ENCODE data around the gene SMG9. TPM values are rescaled to one million over a fixed set of nuclear protein-coding genes. Genes with fewer than 3 reads are reported as not detected.
A peak's percentile ranks its signal among the peaks of the same experiment; 100 is the strongest.

The SMG9 gene
- total and polyA plus RNA-seq, 2 of the 13 experiments (the other 11 are each of a cell fraction or from before 2014, with no cell fraction given) = 16.1 to 18.7 TPM

GRCh38 chr19:43774103-43774939 lies 19.6 kb upstream of the SMG9 start (continued):
- TF ChIP-seq MTA1 (CRISPR knock-in tag; IDR thresholded peaks at IDR 0.05; ENCODE audit: borderline replicate concordance) (peak; percentile 66; the same call in 1 of the 2 replicates), ZBTB1 (CRISPR knock-in tag; IDR thresholded peaks at IDR 0.05; ENCODE audit: borderline replicate concordance) (peak; percentile 39; the same call in 1 of the 2 replicates), SALL1 (CRISPR knock-in tag; IDR thresholded peaks at IDR 0.05) (peak; percentile 51; the same call in 1 of the 2 replicates), NR2C2 (CRISPR knock-in tag; IDR thresholded peaks at IDR 0.05; ENCODE audit: borderline replicate concordance) (peak; percentile 70), BHLHE40 (IDR thresholded peaks at IDR 0.05; ENCODE audit: low read length) (peak; percentile 44; the same call in 1 of the 2 replicates), GATAD2A (CRISPR knock-in tag; IDR thresholded peaks at IDR 0.05) (0 out of 2 replicates have a peak, but pooled peaks have one; percentile 3), FOXC1 (CRISPR knock-in tag; IDR thresholded peaks at IDR 0.05; ENCODE audit: borderline replicate concordance) (peak; percentile 60; the same call in 1 of the 2 replicates), HDAC2 (CRISPR knock-in tag; IDR thresholded peaks at IDR 0.05) (peak; percentile 21; the same call in 1 of the 2 replicates), MXI1 (IDR thresholded peaks at IDR 0.05; ENCODE audit: borderline replicate concordance, low read depth, low read length) (peak; percentile 36; the same call in 1 of the 3 replicates), ZFP91 (CRISPR knock-in tag; IDR thresholded peaks at IDR 0.05; ENCODE audit: borderline replicate concordance) (peak; percentile 85; the same call in 1 of the 2 replicates), PPARG (CRISPR knock-in tag; conservative IDR thresholded peaks at IDR 0.05) (no peak), HOXA3 (CRISPR knock-in tag; IDR thresholded peaks at IDR 0.05) (peak; percentile 47; the same call in 1 of the 2 replicates), TARDBP (CRISPR knock-in tag; IDR thresholded peaks at IDR 0.05) (peak; percentile 75), DNMT1 (CRISPR knock-in tag; IDR thresholded peaks at IDR 0.05) (0 out of 2 replicates have a peak, but pooled peaks have one; percentile 79), ZNF512B (CRISPR knock-in tag; IDR thresholded peaks at IDR 0.05; ENCODE audit: borderline replicate concordance) (no peak), ETV5 (CRISPR knock-in tag; IDR thresholded peaks at IDR 0.05; ENCODE audit: borderline replicate concordance) (0 out of 2 replicates have a peak, but pooled peaks have one; percentile 10)
- TF ChIP-seq, protein P1, sequence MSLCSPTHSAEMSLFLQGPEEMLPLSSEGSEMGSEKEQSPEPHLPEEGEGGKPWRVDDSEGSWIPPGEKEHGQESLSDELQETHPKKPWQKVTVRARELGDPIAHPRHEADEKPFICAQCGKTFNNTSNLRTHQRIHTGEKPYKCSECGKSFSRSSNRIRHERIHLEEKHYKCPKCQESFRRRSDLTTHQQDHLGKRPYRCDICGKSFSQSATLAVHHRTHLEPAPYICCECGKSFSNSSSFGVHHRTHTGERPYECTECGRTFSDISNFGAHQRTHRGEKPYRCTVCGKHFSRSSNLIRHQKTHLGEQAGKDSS (CRISPR knock-in tag; IDR thresholded peaks at IDR 0.05; ENCODE audit: borderline replicate concordance, low read depth) = 0 out of 2 replicates have a peak, but pooled peaks have one; percentile 42
- TF ChIP-seq, protein P2, sequence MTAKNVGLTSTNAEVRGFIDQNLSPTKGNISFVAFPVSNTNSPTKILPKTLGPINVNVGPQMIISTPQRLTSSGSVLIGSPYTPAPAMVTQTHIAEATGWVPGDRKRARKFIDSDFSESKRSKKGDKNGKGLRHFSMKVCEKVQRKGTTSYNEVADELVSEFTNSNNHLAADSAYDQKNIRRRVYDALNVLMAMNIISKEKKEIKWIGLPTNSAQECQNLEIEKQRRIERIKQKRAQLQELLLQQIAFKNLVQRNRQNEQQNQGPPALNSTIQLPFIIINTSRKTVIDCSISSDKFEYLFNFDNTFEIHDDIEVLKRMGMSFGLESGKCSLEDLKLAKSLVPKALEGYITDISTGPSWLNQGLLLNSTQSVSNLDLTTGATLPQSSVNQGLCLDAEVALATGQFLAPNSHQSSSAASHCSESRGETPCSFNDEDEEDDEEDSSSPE (CRISPR knock-in tag; IDR thresholded peaks at IDR 0.05) = 0 out of 2 replicates have a peak, but pooled peaks have one; percentile 34

All from HepG2 (cell line).